ENCODE measurements around the gene TRIM62.

TRIM62 gene

DNA sequence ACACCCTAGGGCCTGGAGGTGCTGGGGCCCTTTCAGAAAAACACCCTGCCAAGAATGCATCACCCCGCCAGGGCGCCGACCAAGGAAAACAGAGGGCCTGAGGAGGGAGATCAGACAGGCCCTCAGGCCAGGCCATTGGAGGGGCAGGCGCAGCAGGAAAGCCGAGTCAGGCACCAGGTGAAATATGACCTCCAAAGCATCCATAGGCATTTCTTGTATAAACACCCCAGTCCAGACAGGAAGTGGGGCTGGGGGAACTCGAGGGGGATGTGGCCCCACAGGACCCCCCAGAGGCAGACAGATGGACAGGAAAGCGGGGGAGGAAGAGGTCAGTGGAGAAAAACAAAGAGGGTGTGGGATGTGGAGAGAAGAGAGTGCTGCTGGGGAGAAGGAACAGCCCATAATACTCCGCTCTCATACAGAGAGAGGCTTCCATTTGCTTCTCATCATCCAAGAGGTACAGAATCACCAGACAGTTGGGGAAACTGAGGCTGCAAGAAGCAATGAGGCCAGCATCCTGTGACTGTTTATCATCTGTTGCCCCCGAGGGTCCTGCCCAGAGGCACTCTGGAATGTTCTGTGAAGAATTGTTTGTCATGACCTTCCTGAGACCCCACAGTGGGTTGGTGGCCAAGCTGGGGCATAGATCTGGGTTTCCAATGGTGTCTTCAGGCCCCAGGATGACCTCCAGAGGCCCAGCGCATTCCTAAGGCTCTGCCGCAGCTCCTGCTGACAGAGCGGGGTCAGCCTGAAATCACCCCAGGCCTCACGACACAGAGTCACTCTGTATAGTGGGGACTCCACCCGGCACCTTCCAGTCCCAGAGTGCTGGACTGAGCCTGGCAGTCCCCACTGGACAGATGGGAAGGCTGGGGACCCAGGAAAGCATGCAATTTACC is 18.0 kb downstream of the TRIM62 start:
- Histone ChIP-seq H2AFZ (no peak overlapping the region), H3K79me2 (no peaks in the 10 kb centered on the region), H3K4me3 (ENCODE audit: low read depth, low read length) (no peak overlapping the region), H3K9ac (no peak overlapping the region), H3K9me3 (ENCODE audit: control insufficient read depth, low read length) (no peaks in the 10 kb centered on the region), H3K36me3 (ENCODE audit: control insufficient read depth, insufficient read depth, low read length) (no peaks in the 10 kb centered on the region), H3K27ac (no peak overlapping the region), H3K27me3 (ENCODE audit: control insufficient read depth, insufficient read depth, low read length) (no peaks in the 10 kb centered on the region), H3K4me1 (no peaks in the 10 kb centered on the region), H3K4me2 (ENCODE audit: low read length) (no peak overlapping the region)
- TF ChIP-seq, protein P1, sequence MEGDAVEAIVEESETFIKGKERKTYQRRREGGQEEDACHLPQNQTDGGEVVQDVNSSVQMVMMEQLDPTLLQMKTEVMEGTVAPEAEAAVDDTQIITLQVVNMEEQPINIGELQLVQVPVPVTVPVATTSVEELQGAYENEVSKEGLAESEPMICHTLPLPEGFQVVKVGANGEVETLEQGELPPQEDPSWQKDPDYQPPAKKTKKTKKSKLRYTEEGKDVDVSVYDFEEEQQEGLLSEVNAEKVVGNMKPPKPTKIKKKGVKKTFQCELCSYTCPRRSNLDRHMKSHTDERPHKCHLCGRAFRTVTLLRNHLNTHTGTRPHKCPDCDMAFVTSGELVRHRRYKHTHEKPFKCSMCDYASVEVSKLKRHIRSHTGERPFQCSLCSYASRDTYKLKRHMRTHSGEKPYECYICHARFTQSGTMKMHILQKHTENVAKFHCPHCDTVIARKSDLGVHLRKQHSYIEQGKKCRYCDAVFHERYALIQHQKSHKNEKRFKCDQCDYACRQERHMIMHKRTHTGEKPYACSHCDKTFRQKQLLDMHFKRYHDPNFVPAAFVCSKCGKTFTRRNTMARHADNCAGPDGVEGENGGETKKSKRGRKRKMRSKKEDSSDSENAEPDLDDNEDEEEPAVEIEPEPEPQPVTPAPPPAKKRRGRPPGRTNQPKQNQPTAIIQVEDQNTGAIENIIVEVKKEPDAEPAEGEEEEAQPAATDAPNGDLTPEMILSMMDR (IDR thresholded peaks at IDR 0.05), result no peak

DNA sequence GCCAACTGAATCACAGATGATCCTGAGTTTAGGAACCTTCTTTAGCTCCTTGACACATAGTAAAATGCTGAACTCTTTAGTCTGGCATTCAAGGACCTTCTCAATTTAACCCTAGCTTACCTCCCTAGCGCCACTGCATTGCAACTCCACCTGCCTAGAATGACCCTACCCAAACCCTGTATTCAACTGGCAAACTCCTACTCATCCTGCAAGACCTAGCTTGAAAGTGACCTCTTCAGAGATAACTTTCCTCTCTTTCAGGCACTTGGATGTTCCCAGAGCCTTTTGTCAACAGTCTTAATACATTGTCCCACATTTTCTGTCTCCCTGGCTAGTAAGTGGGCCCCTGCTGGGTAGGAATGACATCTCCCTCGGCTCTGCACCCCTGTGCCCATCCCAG is 19.7 kb downstream of the TRIM62 start:
- Histone ChIP-seq H3K4me2 (ENCODE audit: low read length) (no peak overlapping the region), H3K27ac (no peak overlapping the region), H3K9me3 (ENCODE audit: control insufficient read depth, low read length) (no peaks in the 10 kb centered on the region), H3K79me2 (no peaks in the 10 kb centered on the region), H3K36me3 (ENCODE audit: control insufficient read depth, insufficient read depth, low read length) (no peaks in the 10 kb centered on the region), H3K9ac (no peak overlapping the region), H3K4me1 (no peaks in the 10 kb centered on the region), H3K4me3 (ENCODE audit: low read depth, low read length) (no peak overlapping the region), H3K27me3 (ENCODE audit: control insufficient read depth, insufficient read depth, low read length) (no peaks in the 10 kb centered on the region), H2AFZ (no peak overlapping the region)
- TF ChIP-seq, protein P1 (IDR thresholded peaks at IDR 0.05), result no peak

DNA sequence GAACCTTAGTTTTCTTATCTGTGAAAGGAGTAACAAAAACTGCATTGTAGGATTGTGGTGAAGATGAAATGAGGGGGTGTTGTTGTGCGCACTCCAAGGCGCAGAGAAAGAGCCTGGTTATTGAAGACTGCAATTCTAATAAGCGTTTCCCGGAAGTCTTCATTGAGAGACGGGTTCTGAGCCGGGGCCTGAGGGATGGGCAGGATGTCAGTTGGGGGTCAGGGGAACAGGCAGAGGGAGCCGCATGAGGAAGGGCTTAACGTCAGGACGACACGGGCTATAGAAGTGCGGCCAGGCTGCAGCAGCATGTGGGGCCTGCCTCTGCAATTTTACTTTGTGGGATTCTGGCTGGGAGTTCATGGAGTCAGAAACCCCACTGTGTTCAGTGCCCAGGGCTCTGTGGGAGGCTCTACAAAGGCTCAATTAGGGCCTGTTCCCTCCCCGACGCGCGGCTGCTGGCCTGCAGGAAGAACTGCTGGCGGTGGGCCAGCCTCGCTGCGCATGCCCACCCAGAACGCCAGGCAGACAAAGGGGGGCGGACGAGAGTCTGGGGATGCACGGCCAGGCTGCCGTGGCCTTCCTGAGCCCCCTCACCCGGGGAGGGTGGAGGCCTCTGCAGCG is 20.7 kb downstream of the TRIM62 start:
- TF ChIP-seq, protein P1 (IDR thresholded peaks at IDR 0.05), result no peak

DNA sequence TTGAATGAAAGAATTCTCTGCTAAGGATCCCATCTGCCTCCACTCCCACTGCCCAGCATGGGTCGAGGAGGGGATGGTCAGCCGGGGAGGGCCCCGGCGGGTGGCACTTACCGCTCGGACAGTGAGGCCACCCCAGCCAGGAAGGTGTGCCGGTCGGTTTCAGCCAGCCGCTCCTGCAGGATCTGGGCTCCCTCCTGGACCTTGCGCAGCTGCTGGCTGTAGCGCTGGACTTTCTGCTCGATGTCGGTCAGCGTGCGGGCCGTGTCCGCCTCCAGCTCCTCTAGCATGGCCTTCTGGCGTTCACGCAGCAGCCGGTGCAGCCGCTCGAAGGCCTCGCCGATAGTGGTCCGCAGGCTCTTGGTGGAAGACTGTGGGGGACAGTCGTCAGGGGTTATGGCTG is 22.3 kb downstream of the TRIM62 start:
- no peak overlapping the region for H3K9ac ChIP-seq
- H3K79me2 ChIP-seq, result no peaks in the 10 kb centered on the region
- no peaks in the 10 kb centered on the region for H3K36me3 ChIP-seq (ENCODE audit: control insufficient read depth, insufficient read depth, low read length)
- TF ChIP-seq, protein P1 (IDR thresholded peaks at IDR 0.05), result no peak
- H3K9me3 ChIP-seq (ENCODE audit: control insufficient read depth, low read length), result no peaks in the 10 kb centered on the region
- no peak overlapping the region for H2AFZ ChIP-seq
- H3K4me1 ChIP-seq, result no peaks in the 10 kb centered on the region
- H3K27ac ChIP-seq, result no peak overlapping the region
- H3K27me3 ChIP-seq (ENCODE audit: control insufficient read depth, insufficient read depth, low read length), result no peaks in the 10 kb centered on the region
- H3K4me3 ChIP-seq (ENCODE audit: low read depth, low read length), result no peak overlapping the region
- no peak overlapping the region for H3K4me2 ChIP-seq (ENCODE audit: low read length)

More for the DNA sequence above, 20.7 kb downstream of the TRIM62 start:
- no peaks in the 10 kb centered on the region for H3K27me3 ChIP-seq (ENCODE audit: control insufficient read depth, insufficient read depth, low read length)
- no peak overlapping the region for H3K4me2 ChIP-seq (ENCODE audit: low read length)
- no peaks in the 10 kb centered on the region for H3K36me3 ChIP-seq (ENCODE audit: control insufficient read depth, insufficient read depth, low read length)
- no peak overlapping the region for H3K4me3 ChIP-seq (ENCODE audit: low read depth, low read length)
- no peak overlapping the region for H3K9ac ChIP-seq
- no peaks in the 10 kb centered on the region for H3K79me2 ChIP-seq
- H3K27ac ChIP-seq, result no peak overlapping the region
- no peak overlapping the region for H2AFZ ChIP-seq
- no peaks in the 10 kb centered on the region for H3K4me1 ChIP-seq
- H3K9me3 ChIP-seq (ENCODE audit: control insufficient read depth, low read length), result no peaks in the 10 kb centered on the region
